ENCODE measurements around the gene UNC45A. TPM values are rescaled to one million over a fixed set of nuclear protein-coding genes. Genes with fewer than 3 reads are reported as not detected.
"Not testable (repeated sequence)": the region's sequence is repeated elsewhere in the genome, so short reads cannot be mapped to it uniquely, and the experiment has no call there.

UNC45A gene
- total and polyA plus RNA-seq, 10 donors, result 32.2 to 59.5 (median 42.3) TPM

GRCh38 chr15:90893175-90894090 is 41.7 kb upstream of the UNC45A start:
- Histone ChIP-seq H3K36me3 (peaks cover 9 to 86% (median 71%) of the 10 kb centered on the region in 6 donors), H3K9me3 (no peaks in the 10 kb centered on the region), H3K4me3 (no peak overlapping the region), H3K27ac (peak overlapping the region in 3 of 8 donors; percentile 3 to 98 (median 46)), H3K27me3 (replicated peaks in 1 of 7) (peaks cover 0 to 8% (median 0%) of the 10 kb centered on the region in 7 donors), H3K4me1 (peaks cover 12 to 93% (median 62%) of the 10 kb centered on the region in 6 donors)
- peak; percentile 76 for DNase-seq
- peak in 2 of 3 donors; percentile 44 to 73 for TF ChIP-seq POLR2AphosphoS5 (IDR thresholded peaks at IDR 0.05)
- no peak for TF ChIP-seq POLR2A (IDR thresholded peaks at IDR 0.05)
- TF ChIP-seq CTCF (IDR thresholded peaks at IDR 0.05 in 8 of 11, conservative IDR thresholded peaks at IDR 0.05 in 3 of 11), result peak in 1 of 11 experiments; percentile 16
- 88 to 97% (median 91%) methylated on average over 9 to 33 of the region's 33 CpGs for WGBS, 5 donors
- intact Hi-C loops (cut with DNase I; ENCODE audit: low total_unique reads), result no loop called here

- peak; percentile 84 to 92 (median 91) for TF ChIP-seq POLR2AphosphoS5 (IDR thresholded peaks at IDR 0.05)
- TF ChIP-seq POLR2A (IDR thresholded peaks at IDR 0.05), result no peak
- TF ChIP-seq CTCF (IDR thresholded peaks at IDR 0.05 in 8 of 11, conservative IDR thresholded peaks at IDR 0.05 in 3 of 11), result peak in 3 of 11 experiments; percentile 15 to 41 (median 25)
- 60 to 76% (median 64%) methylated on average over 5 to 10 of the region's 10 CpGs for WGBS, 5 donors
- H3K27ac ChIP-seq, result peak overlapping the region in 5 of 8 donors; percentile 16 to 58 (median 40)
- H3K36me3 ChIP-seq, result peaks cover 9 to 64% (median 50%) of the 10 kb centered on the region in 6 donors
- intact Hi-C loops (cut with DNase I; ENCODE audit: low total_unique reads), result no loop called here
- peaks cover 0 to 8% (median 0%) of the 10 kb centered on the region in 7 donors for H3K27me3 ChIP-seq (replicated peaks in 1 of 7)
- H3K4me3 ChIP-seq, result no peak overlapping the region
- peak; percentile 81 for DNase-seq
- no peaks in the 10 kb centered on the region for H3K9me3 ChIP-seq
- H3K4me1 ChIP-seq, result peaks cover 4 to 71% (median 40%) of the 10 kb centered on the region in 6 donors
Measured at GRCh38 chr15:90895571-90896117, 39.4 kb upstream of the UNC45A start.

- H3K27me3 ChIP-seq (replicated peaks in 1 of 7); H3K4me3 ChIP-seq; intact Hi-C loops (cut with DNase I; ENCODE audit: low total_unique reads); H3K9me3 ChIP-seq; DNase-seq: not testable (repeated sequence)
- Histone ChIP-seq H3K27ac (peak overlapping the region in 4 of 8 donors; percentile 28 to 58 (median 48)), H3K4me1 (peaks cover 10 to 68% (median 44%) of the 10 kb centered on the region in 6 donors), H3K36me3 (peaks cover 9 to 49% (median 35%) of the 10 kb centered on the region in 6 donors)
- 74 to 79% (median 75%) methylated on average over 14 of the region's 14 CpGs for WGBS, 5 donors
- peak in 5 of 11 experiments; percentile 12 to 30 (median 19) for TF ChIP-seq CTCF (IDR thresholded peaks at IDR 0.05 in 8 of 11, conservative IDR thresholded peaks at IDR 0.05 in 3 of 11)
Measured at GRCh38 chr15:90897131-90897655, 37.9 kb upstream of the UNC45A start.
